GM21526 (cell line): Measurements from ENCODE around the gene CD81.

Experiments used
- ATAC-seq: cut with Tn5 transposase; IDR thresholded peaks from one replicate; pipeline ENCODE4 v1.9.1; 2021; ENCODE audit warnings: moderate library complexity; ENCODE audit not compliant: unreplicated experiment, low FRiP score

Gene CD81

DNA sequence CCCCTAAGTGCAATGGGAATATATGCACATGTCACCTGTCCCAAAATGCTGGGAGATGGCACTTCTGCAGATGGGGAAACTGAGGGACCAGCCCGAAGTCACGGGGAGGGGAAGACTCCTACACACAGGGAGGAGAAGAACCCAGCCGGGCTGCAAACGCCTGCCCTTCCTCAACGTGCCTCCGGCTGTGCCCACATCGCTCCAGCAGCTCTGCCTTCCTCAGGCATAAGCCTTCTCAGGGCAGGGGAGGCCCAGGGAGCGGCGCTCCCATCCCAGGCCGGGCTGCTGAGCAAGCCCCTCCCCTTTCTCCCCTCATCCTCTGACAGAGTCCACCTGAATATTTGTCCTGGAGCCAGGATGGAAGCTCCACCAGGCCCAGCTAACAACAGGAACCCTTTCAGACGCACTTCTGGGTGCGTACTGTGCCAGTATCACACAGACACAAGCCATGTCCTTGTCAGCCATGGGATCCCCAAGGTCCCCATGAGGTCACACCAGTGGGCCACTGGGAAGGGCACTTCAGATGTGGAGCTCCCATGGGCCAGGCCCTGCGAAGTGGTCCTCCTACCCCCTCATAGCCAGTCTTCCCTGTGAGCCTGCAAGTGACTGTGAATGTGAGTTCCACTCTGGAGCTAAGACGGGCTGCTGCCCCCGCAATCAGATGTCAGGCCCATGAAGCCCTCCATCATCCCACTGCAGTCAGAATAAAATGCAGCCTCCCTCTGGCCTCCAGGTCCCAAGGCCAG, 2.5 kb upstream of the CD81 start:
- ATAC-seq = no peak

GRCh38 chr11:2375341-2375853, 1.7 kb upstream of the CD81 start:
- no peak for ATAC-seq

DNA sequence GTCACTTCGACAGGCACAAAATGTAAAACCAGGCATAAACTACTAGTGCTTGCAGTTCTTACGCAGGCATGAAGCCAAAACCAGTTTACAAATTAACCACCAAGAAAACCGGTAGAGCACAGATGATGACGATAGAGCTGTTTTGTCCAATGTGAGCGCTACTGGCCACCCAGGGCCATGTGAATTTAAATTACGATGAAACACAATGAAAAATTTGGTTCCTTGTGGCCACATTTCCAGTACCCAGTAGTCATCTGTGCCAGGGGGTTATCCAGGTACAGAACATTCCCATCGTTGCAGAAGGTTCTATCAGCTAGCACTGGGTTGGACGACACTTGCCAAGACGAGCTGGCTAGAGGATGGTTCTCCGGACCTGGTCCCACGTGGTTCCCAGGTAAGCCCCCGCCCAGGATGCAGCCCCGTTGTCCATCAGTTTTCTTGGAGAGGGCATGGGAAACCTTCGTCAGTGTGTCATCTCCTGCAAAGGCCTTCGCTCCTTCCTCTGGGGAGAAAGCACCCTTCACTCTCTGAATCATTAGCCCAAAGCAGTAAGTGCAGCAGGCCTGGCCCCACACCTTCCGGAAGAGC, 1.1 kb upstream of the CD81 start:
- no peak for ATAC-seq

DNA sequence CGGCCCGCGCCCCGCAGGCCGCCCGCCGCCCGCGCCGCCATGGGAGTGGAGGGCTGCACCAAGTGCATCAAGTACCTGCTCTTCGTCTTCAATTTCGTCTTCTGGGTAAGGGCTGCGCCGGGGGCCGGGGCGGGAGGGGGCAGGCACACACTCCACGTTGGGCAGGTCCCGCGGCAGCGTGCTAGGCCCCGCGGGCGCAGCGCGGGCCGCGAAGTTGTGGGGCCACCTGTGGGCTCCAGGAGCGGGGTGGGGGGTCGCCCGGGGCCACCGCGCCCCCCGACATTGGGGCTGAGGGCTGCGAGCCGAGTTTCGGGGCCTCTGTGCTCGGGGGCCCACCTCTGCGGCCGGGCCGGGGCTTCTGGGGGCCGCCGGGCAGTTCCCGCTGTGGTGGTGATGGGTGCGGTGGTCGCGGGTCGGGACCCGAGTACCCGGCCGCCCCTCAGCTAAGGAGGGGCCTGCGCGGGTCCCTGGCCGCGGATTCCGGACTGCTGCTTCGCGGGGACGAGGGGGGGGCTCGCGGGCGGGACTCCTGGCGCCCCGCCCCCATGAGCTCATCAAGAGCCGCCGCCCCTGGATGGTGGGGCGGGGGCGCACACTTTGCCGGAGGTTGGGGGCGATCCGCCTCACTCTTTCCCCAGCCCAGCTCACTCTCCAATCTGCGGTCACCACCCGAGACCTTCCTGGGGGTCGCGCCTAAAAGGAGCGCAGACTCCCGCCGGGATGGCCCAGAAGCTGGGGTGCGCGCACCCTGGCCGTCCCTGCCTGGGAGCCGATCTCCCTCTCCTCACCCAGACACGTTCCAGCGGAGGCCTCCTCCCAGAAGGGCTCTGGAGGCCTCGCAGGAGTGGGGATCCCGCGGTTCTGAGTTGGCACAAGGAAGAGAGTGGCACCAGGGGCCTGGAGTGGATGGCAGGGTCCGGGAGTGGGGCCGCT, 667 bp downstream of the CD81 start:
- no peak for ATAC-seq

DNA sequence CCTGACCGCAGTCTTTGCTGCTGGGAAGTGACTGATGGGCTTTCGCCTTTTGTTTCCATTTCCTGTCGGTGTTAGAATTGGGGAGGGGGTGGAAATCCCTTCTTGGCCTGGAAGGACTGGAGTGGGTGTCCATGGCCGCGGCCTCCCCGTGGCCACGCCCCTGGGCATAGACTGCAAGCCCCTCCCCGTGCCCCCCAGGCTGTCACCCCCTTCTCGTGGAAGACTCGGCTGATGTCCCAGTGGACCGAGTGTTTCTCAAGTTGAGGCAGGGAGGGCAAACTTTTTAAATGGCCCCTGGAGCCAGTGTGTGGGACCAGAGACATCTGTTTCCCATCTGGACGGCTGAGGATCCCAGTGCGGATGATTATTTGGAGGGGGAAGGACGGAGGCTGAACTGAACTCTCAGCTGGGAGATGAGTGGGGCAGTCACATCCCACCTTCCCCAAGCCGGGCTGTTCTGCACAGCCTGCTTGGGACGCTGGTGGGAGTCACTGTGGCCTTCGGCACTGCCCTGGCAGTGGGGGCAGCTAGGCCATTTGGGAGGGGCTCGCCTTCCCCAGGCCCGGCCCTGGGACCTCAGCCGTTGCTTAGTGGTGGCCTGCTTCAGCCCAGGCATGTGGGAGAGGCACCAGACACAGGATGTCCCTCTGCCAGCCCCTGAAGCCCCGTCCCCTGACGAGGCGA, 1.6 kb downstream of the CD81 start:
- no peak for ATAC-seq

- no peak for ATAC-seq
Observed at GRCh38 chr11:2379466-2380174, 2.5 kb downstream of the CD81 start.

DNA sequence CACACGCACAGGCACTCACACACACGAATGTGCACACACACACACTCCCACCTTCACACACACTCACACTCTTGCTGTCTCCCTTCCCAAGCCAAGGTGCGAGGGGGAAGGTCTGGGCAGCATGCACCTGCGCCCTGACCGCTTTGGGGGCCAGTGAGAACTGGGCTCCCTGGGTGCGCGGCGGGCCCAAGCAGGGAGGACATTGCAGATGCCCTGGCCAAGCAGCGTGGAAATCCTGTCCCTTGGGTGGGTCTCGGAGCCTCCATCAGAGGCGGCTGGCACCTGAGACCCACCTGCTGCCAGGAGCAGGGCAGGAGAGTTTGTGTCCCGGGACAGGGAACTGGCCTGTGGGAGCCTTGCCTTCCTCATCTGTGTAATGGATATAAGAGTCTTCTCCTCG, 3.3 kb downstream of the CD81 start:
- ATAC-seq = no peak

- no peak for ATAC-seq
Observed at GRCh38 chr11:2380807-2381350, 3.8 kb downstream of the CD81 start.

- no peak for ATAC-seq
Observed at GRCh38 chr11:2381494-2382128, 4.5 kb downstream of the CD81 start.

DNA sequence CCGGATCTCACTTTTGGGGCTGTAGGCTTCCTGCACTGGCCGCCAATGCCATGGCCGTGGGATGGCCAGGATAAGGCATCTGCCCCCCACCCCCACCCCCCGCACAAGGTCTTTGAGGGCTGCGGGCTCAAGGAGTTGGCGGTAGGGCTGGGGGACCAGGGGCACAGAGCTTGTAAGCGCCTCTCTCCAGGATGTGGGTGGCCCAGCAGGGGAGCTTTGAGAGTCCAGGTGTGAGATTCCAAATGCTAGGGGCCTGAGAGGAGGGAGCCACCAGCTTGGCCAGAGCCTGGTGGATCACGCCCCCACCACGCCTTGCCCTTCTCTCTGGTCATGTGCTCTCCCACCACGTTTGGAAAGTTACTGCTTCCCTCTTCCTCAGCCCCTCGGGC, 5.0 kb downstream of the CD81 start:
- no peak for ATAC-seq

- ATAC-seq = no peak
Observed at GRCh38 chr11:2382936-2383851, 6.1 kb downstream of the CD81 start.

- ATAC-seq = no peak
Observed at GRCh38 chr11:2383852-2384804, 7.0 kb downstream of the CD81 start.

DNA sequence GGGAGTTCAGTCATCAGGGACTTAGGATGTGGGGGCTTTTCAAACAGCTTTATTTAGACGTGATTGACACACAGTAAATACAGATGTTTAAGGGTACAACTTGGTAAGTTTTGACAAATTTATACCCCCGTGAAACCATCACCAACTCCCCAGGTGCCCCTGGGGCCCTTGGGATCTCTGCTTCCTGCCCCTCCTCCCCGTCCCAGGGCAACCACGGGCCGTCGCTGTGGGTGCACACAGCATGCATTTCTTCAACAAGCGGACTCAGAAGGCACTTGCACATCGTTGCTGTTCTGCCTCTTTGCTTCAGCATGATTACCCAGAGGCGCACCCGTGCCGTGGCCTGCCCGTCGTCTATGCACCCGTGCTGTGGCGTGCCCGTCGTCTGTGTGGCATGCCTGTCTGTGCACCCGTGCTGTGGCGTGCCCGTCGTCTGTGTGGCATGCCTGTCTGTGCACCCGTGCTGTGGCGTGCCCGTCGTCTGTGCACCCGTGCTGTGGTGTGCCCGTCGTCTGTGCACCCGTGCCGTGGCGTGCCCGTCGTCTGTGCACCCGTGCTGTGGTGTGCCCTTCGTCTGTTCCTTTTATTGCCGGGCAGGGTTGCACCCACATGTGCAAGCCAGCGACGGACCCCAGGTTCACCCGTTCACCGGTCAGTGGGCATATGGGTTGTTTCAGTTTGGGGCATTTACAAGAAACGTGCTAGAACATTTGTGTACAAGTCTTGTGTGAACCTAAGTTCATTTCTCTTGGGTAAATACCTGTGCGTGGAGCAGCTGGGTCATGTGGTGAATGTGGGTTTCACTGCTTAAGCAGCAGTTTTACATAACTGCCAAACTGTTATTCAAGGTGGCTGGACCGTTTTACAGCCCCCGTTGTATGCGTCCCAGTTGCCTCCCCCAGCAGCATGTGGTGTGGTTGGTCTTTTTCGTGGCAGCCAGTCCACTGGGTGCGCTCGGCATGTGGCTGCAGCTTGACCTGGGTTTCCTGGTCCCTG, 8.3 kb downstream of the CD81 start:
- ATAC-seq = no peak

DNA sequence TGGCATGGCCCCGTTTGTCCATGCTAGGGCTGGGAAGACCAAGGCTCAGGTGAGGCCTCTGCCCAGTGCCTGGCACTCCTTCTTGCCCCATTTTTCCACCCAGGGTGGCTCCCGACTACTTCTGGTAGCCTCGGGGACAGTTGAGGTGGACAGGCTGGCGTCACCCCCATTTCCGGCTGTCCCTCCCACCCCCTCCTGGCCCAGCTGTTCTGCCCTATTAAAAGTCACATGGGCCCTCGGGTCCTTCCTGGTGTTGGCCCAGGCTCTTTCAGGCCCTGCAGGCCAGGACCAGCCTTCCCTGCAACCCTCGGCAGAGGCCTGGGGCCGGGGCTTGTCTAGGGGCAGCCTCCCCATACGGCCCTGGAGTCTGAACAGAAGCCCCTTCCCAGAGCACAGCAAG, 9.5 kb downstream of the CD81 start:
- ATAC-seq = no peak

- no peak for ATAC-seq
Observed at GRCh38 chr11:2387266-2387987, 10.3 kb downstream of the CD81 start.
